Inferior parietal cortex (tissue), 1 donor: Measurements from ENCODE around the gene SNX9.
"Not testable (repeated sequence)": the region's sequence is repeated elsewhere in the genome, so short reads cannot be mapped to it uniquely, and the experiment has no call there.

ENCODE experiments used
- DNase-seq: peaks from one replicate; pipeline ENCODE4 v3.0.0-alpha.2; 2016; ENCODE audit errors: extremely low spot score

The SNX9 gene

GRCh38 chr6:157954150-157955117 is 131.4 kb downstream of the SNX9 start:
- DNase-seq, result no peak

GRCh38 chr6:157955675-157956074 is 132.6 kb downstream of the SNX9 start:
- DNase-seq, result no peak

GRCh38 chr6:157956171-157956730 is 133.2 kb downstream of the SNX9 start:
- no peak for DNase-seq

DNA sequence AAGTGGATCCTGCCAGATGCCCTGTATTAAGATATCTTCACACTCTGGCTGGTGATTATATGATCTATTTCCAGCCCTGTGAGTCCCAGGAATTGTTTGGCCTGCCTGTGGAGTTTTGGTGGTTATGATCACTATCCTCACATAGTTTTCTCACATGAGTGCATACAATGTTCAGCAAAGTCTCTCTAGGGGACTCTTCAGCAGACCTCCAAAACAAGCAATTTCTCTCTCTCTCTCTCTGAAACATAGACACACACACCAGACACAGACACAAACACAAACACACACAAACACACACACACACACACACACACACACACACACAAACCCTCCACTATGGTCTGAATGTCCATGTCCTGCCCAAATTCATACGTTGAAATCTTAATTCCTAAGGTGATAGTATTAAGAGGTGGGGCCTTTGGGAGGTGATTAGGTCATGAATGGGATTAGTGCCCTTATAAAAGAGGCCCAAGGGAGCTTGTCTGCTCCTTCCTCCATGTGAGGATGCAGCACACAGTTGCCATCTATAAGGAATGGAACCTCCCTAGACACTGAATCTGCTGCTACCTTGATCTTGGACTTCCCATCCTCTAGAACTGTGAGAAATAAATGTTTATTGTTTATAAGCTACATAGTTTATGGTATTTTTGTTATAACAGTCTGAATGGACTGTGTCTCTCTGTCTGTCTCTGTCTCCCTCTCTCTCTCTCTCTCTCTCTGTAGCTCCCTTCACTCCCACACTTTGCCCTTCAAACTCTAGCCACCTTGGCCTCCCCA is 136.6 kb downstream of the SNX9 start:
- no peak for DNase-seq

DNA sequence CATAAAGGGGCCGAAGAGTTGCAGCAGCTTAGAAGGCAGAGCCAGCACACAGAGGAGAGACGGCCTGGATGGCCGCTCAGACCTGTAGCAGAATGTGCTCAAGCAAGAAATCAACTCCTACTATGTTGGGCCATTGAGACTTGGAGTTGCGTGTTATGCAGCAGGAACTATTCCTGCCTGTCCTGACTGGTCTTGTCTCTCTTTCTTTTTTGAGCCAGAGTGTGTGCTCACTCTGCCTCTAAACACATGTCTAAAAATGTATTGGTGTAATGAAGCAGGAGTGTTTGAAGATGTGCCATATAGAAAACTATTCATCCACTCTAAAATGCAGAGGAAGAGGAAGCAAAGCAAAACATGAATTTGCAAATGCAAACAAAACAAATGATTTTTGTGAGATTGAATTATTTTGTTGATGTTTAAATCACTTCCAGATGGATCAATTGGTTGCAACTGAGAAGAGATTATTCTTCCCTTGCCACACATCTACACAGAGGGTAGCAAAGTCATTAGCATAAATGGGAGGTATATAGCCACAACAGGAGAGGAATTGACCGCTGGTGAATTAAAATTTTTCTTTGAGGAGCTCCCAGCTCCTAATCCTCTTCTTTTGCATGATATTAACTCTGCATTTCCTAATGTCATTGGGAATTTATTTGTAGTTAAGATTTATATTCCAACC is 138.2 kb downstream of the SNX9 start:
- no peak for DNase-seq

GRCh38 chr6:157961832-157962575 is 139.0 kb downstream of the SNX9 start:
- DNase-seq, result no peak

- DNase-seq, result no peak
Measured at GRCh38 chr6:157962601-157963302, 139.7 kb downstream of the SNX9 start.

GRCh38 chr6:157964100-157964499 is 141.1 kb downstream of the SNX9 start:
- DNase-seq, result no peak

DNA sequence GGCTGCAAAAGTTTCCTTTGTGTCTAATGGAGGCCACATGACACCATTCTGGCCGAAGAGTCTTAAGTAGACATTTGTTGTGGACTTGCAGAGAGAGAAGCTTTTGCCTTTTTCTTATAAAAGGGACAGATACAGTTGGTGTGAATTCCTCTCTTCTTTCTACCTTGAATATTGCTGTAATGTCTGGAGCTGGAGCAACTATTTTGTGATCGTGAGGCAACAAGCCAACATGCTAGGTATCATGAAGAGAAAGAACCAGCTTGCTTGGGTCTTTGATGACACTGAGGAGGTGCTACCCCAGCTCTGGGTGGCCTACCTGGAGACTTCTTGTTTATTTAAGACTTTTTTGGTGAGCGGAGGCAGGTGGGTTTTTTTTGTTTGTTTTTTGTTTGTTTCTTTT is 142.3 kb downstream of the SNX9 start:
- DNase-seq, result no peak

GRCh38 chr6:157966589-157966977 is 143.5 kb downstream of the SNX9 start:
- DNase-seq, result no peak

DNA sequence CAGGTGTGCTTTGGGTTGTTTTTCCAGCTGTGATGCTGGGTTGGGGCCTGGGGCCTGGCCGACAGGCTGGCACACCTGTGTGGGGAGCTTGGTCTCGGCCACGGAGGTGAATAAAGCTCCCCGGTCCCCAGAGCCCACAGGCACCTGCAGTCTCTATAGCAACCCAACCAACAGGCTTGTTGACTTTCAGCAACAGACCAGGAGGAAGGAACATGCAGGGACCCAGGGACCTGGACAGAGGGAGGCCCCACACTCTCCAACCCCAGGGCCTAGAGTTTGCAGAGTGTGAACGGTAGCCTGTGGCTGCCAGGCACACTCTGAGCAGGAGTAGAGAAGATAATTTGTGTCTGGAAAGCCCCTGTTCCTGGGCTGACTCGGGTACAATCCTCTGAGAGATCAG is 144.0 kb downstream of the SNX9 start:
- no peak for DNase-seq

GRCh38 chr6:157967486-157967885 is 144.4 kb downstream of the SNX9 start:
- no peak for DNase-seq

GRCh38 chr6:157972177-157972576 is 149.1 kb downstream of the SNX9 start:
- DNase-seq, result not testable (repeated sequence)

GRCh38 chr6:157974341-157974894 is 151.4 kb downstream of the SNX9 start:
- no peak for DNase-seq

GRCh38 chr6:157974967-157975366 is 151.9 kb downstream of the SNX9 start:
- DNase-seq, result no peak

- DNase-seq, result no peak
Measured at GRCh38 chr6:157975456-157975855, 152.4 kb downstream of the SNX9 start.

GRCh38 chr6:157976345-157977175 is 153.5 kb downstream of the SNX9 start:
- DNase-seq, result no peak

- no peak for DNase-seq
Measured at GRCh38 chr6:157977176-157977804, 154.2 kb downstream of the SNX9 start.
